DMS114 treated with DMSO at 0.1 percent for 48 hours (cell line): ENCODE measurements around the gene CARD14.
"Not testable (repeated sequence)": the region's sequence is repeated elsewhere in the genome, so short reads cannot be mapped to it uniquely, and the experiment has no call there.

Experiments
- DNase-seq: peaks from one replicate; lab custom pipeline; 2025; ENCODE audit not compliant: unreplicated experiment; lab: John Stamatoyannopoulos, UW

CARD14 gene

GRCh38 chr17:80247561-80247960 lies 77.7 kb downstream of the CARD14 start:
- DNase-seq: no peak

GRCh38 chr17:80248001-80248893 lies 78.4 kb downstream of the CARD14 start:
- DNase-seq: no peak

- DNase-seq: no peak
Measured at GRCh38 chr17:80248894-80249710, 79.3 kb downstream of the CARD14 start.

GRCh38 chr17:80251966-80252365 lies 82.1 kb downstream of the CARD14 start:
- DNase-seq: no peak

- DNase-seq: no peak
Measured at GRCh38 chr17:80252871-80253270, 83.0 kb downstream of the CARD14 start.

GRCh38 chr17:80253631-80254395 lies 84.0 kb downstream of the CARD14 start:
- DNase-seq: no peak

GRCh38 chr17:80254396-80255251 lies 84.8 kb downstream of the CARD14 start:
- no peak for DNase-seq

- no peak for DNase-seq
Measured at GRCh38 chr17:80256034-80256350, 86.2 kb downstream of the CARD14 start.

GRCh38 chr17:80257716-80258213 lies 87.9 kb downstream of the CARD14 start:
- DNase-seq: no peak

- DNase-seq: not testable (repeated sequence)
Measured at GRCh38 chr17:80258296-80258695, 88.5 kb downstream of the CARD14 start.
